GM08714 (cell line): ENCODE data around the gene LRRC8D.
"Not testable (repeated sequence)": the region's sequence is repeated elsewhere in the genome, so short reads cannot be mapped to it uniquely, and the experiment has no call there.

Experiments used
- H3K4me3 ChIP-seq: fragments of 200-500 bp; sonication (Bioruptor generic); 2 replicates; pipeline ENCODE4 v1.5.1; 2014; ENCODE audit warnings: mild to moderate bottlenecking, low read length, inconsistent platforms
- ZNF274 ChIP-seq: IDR thresholded peaks from 2 replicates; pipeline ENCODE4 v1.6.1; 2012; ENCODE audit warnings: mild to moderate bottlenecking, low read depth, low read length

The LRRC8D gene

GRCh38 chr1:89974696-89975470 lies 154.1 kb downstream of the LRRC8D start:
- H3K4me3 ChIP-seq = no peak overlapping the region

GRCh38 chr1:89975540-89976125 lies 154.8 kb downstream of the LRRC8D start:
- no peak for TF ChIP-seq ZNF274
- no peak overlapping the region for H3K4me3 ChIP-seq

More at GRCh38 chr1:89974696-89975470, 154.1 kb downstream of the LRRC8D start:
- no peak for TF ChIP-seq ZNF274

- H3K4me3 ChIP-seq = no peak overlapping the region
- TF ChIP-seq ZNF274 = no peak
Measured at GRCh38 chr1:89978755-89979154, 157.9 kb downstream of the LRRC8D start.

GRCh38 chr1:89980605-89981004 lies 159.8 kb downstream of the LRRC8D start:
- H3K4me3 ChIP-seq = no peak overlapping the region
- no peak for TF ChIP-seq ZNF274

- not testable (repeated sequence) for H3K4me3 ChIP-seq
Measured at GRCh38 chr1:89982846-89983245, 162.0 kb downstream of the LRRC8D start.

- H3K4me3 ChIP-seq = not testable (repeated sequence)
Measured at GRCh38 chr1:89984564-89985116, 163.8 kb downstream of the LRRC8D start.

- no peak for TF ChIP-seq ZNF274
- no peak overlapping the region for H3K4me3 ChIP-seq
Measured at GRCh38 chr1:89986020-89986419, 165.2 kb downstream of the LRRC8D start.
